Measurements from ENCODE around the gene RASGRP4.
"Not testable (repeated sequence)": the region's sequence is repeated elsewhere in the genome, so short reads cannot be mapped to it uniquely, and the experiment has no call there.

Gene RASGRP4

GRCh38 chr19:38445362-38445761, 19.3 kb upstream of the RASGRP4 start:
- no peak for DNase-seq

- no peak for DNase-seq
Measured at GRCh38 chr19:38444026-38444425, 18.0 kb upstream of the RASGRP4 start.

- no peak for DNase-seq
Measured at GRCh38 chr19:38443458-38443999, 17.5 kb upstream of the RASGRP4 start.

GRCh38 chr19:38442736-38443135, 16.7 kb upstream of the RASGRP4 start:
- DNase-seq: no peak

GRCh38 chr19:38441657-38442348, 15.8 kb upstream of the RASGRP4 start:
- DNase-seq: no peak

- DNase-seq: no peak
Measured at GRCh38 chr19:38440592-38440991, 14.6 kb upstream of the RASGRP4 start.

GRCh38 chr19:38437917-38438316, 11.9 kb upstream of the RASGRP4 start:
- DNase-seq: no peak

GRCh38 chr19:38437295-38437694, 11.3 kb upstream of the RASGRP4 start:
- DNase-seq: no peak

GRCh38 chr19:38434549-38435051, 8.6 kb upstream of the RASGRP4 start:
- DNase-seq: no peak

- no peak for DNase-seq
Measured at GRCh38 chr19:38433268-38433733, 7.3 kb upstream of the RASGRP4 start, which contains the start of gene RYR1. RYR1 (plus strand) TSS chr19:38433691; CDS start chr19:38433830, 139 bp downstream.

- DNase-seq: no peak
Measured at GRCh38 chr19:38430931-38431330, 4.9 kb upstream of the RASGRP4 start.

GRCh38 chr19:38429811-38430156, 3.8 kb upstream of the RASGRP4 start:
- DNase-seq: no peak

GRCh38 chr19:38429055-38429810, 3.2 kb upstream of the RASGRP4 start:
- no peak for DNase-seq

GRCh38 chr19:38427035-38427677, 1.1 kb upstream of the RASGRP4 start:
- DNase-seq: not testable (repeated sequence)

- DNase-seq: no peak
Measured at GRCh38 chr19:38425222-38425809, 703 bp downstream of the RASGRP4 start.

- DNase-seq: no peak
Measured at GRCh38 chr19:38424272-38424671, 1.7 kb downstream of the RASGRP4 start.

- no peak for DNase-seq
Measured at GRCh38 chr19:38422438-38422837, 3.6 kb downstream of the RASGRP4 start.

GRCh38 chr19:38421856-38422255, 4.2 kb downstream of the RASGRP4 start:
- no peak for DNase-seq

- DNase-seq: no peak
Measured at GRCh38 chr19:38420935-38421334, 5.1 kb downstream of the RASGRP4 start.

- no peak for DNase-seq
Measured at GRCh38 chr19:38417544-38418506, 8.2 kb downstream of the RASGRP4 start.

GRCh38 chr19:38417146-38417543, 8.9 kb downstream of the RASGRP4 start:
- DNase-seq: no peak

- DNase-seq: no peak
Measured at GRCh38 chr19:38413416-38413815, 12.6 kb downstream of the RASGRP4 start.
